ENCODE results near the gene RRBP1. TPM values are rescaled to one million over a fixed set of nuclear protein-coding genes. Genes with fewer than 3 reads are reported as not detected.

RRBP1 gene
- total and polyA plus RNA-seq, 2 donors (not counting 3 experiments of a cell fraction or from before 2014, with no cell fraction given), result 50.3 to 236 TPM

DNA sequence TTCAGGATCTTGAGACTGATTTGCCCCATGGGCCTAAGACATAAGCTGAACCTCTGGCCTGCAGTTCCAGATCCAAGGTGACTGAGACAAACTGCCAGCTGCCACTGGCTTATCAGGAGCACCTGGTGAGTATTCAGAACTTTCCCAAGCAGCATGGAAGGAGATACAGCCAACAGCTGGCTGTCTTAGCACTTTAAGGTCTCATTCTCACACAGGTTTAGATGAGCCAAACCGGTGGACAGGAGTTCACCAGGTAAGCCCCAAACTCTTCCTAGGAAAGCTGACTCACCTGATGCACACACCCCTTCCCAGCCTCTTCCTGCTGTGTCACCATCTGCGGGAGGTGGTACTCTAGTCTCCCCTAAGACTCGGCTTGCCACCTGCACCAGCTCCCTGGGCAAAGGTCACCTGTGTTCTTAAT is 17.9 kb upstream of the RRBP1 start, which contains the start of gene BANF2:
Gene BANF2, plus strand, starts transcription at position 36 of the 421 bp plus-strand sequence. CDS start 25,060 bp downstream, outside the sequence.
- FAIRE-seq (no peak), DNase-seq (ENCODE audit: low read depth, low spot score) (no peak)
- no peaks in the 10 kb centered on the region for H3K36me3 ChIP-seq (ENCODE audit: control insufficient read depth in 2 of 2, extremely low read depth in 1 of 2, insufficient read depth in 2 of 2, low read length in 2 of 2)
- POLR2A ChIA-PET, result no interaction called here
- H3K9me3 ChIP-seq (replicated peaks; ENCODE audit: control insufficient read depth, insufficient read depth, low read length), result no peaks in the 10 kb centered on the region
- no peaks in the 10 kb centered on the region for H3K79me2 ChIP-seq (ENCODE audit: control insufficient read depth, insufficient read depth, low read length)
- intact Hi-C loops (cut with micrococcal nuclease), result no loop called here
- dilution Hi-C loops (cut with MboI; ENCODE audit: extremely low pct_ligation_motif_present, low sequenced_read_pairs), result no loop called here
- no peak within 1 kb of the TSS for H3K27ac ChIP-seq (ENCODE audit: insufficient read depth, low read depth, low read length)
- no peak for TF ChIP-seq POLR2AphosphoS5 (IDR thresholded peaks at IDR 0.05; ENCODE audit: insufficient read depth, low read depth, low read length)
- no peak for TF ChIP-seq JUN (IDR thresholded peaks at IDR 0.05; ENCODE audit: borderline replicate concordance, insufficient read depth, insufficient read length, low read depth)
- no peak for TF ChIP-seq GATA2 (IDR thresholded peaks at IDR 0.05; ENCODE audit: insufficient read depth, insufficient read length, low read depth, low read length)
- TF ChIP-seq FOS (IDR thresholded peaks at IDR 0.05; ENCODE audit: borderline replicate concordance, insufficient read depth, low read length), result no peak
- TF ChIP-seq EZH2 (IDR thresholded peaks at IDR 0.05; ENCODE audit: borderline replicate concordance, low read depth, low read length, severe bottlenecking), result no peak
- no peak for TF ChIP-seq MYC (IDR thresholded peaks at IDR 0.05; ENCODE audit: low read depth, low read length)
- TF ChIP-seq POLR2A (IDR thresholded peaks at IDR 0.05; ENCODE audit: low read depth, low read length), result no peak
- TF ChIP-seq, protein P1, sequence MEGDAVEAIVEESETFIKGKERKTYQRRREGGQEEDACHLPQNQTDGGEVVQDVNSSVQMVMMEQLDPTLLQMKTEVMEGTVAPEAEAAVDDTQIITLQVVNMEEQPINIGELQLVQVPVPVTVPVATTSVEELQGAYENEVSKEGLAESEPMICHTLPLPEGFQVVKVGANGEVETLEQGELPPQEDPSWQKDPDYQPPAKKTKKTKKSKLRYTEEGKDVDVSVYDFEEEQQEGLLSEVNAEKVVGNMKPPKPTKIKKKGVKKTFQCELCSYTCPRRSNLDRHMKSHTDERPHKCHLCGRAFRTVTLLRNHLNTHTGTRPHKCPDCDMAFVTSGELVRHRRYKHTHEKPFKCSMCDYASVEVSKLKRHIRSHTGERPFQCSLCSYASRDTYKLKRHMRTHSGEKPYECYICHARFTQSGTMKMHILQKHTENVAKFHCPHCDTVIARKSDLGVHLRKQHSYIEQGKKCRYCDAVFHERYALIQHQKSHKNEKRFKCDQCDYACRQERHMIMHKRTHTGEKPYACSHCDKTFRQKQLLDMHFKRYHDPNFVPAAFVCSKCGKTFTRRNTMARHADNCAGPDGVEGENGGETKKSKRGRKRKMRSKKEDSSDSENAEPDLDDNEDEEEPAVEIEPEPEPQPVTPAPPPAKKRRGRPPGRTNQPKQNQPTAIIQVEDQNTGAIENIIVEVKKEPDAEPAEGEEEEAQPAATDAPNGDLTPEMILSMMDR (IDR thresholded peaks at IDR 0.05; ENCODE audit: extremely low read depth in 1 of 2, insufficient read depth in 1 of 2, low read depth in 1 of 2, low read length in 2 of 2), result no peak
- TF ChIP-seq MAX (IDR thresholded peaks at IDR 0.05; ENCODE audit: insufficient read depth, insufficient read length), result no peak
- no peak within 1 kb of the TSS for H2AFZ ChIP-seq (ENCODE audit: low read depth, low read length)
- no peaks in the 10 kb centered on the region for H3K4me1 ChIP-seq (ENCODE audit: control insufficient read depth, extremely low read depth, insufficient read depth, low read length)
- no peak within 1 kb of the TSS for H3K4me2 ChIP-seq (ENCODE audit: insufficient read depth, low read length)
- H4K20me1 ChIP-seq (replicated peaks; ENCODE audit: control insufficient read depth, extremely low read depth, insufficient read depth, low read length), result no peaks in the 10 kb centered on the region
- no peak within 1 kb of the TSS for H3K9ac ChIP-seq (replicated peaks; ENCODE audit: extremely low read depth, insufficient read depth, low read length)
- CTCF ChIA-PET, result interaction anchor here (0.7 to 2.2 kb wide), 4 partner anchors 18 to 239 kb away, joined by 3 to 8 read pairs (median 3); partner anchors contain the start of gene RRBP1
- BruUV-seq (replicated peaks), result no TSS peak
- H3K27me3 ChIP-seq (ENCODE audit: control insufficient read depth in 2 of 2, insufficient read depth in 2 of 2, low read length in 2 of 2), result peaks cover 0 to 5% of the 10 kb centered on the region in 2 experiments
- H3K4me3 ChIP-seq (replicated peaks in 1 of 3; ENCODE audit: insufficient read depth in 1 of 3, low read depth in 1 of 3, low read length in 3 of 3), result no peak within 1 kb of the TSS
- H3K9me1 ChIP-seq (replicated peaks; ENCODE audit: control insufficient read depth, extremely low read depth, insufficient read depth, low read length), result no peaks in the 10 kb centered on the region
